Measurements from ENCODE around the gene CACNG8. TPM values are rescaled to one million over a fixed set of nuclear protein-coding genes. Genes with fewer than 3 reads are reported as not detected.
"Not testable (repeated sequence)": the region's sequence is repeated elsewhere in the genome, so short reads cannot be mapped to it uniquely, and the experiment has no call there.

CACNG8 gene
- polyA plus RNA-seq, 12 donors, result 0.29 to 1.4 (median 0.72) TPM; not detected in 2

- no peak for DNase-seq
Measured at GRCh38 chr19:54035215-54036178, 72.8 kb downstream of the CACNG8 start.

GRCh38 chr19:54036542-54036941 lies 73.8 kb downstream of the CACNG8 start:
- DNase-seq, result not testable (repeated sequence)

Other genes starting within 250 kb of the CACNG8 start
- under 1 TPM in 10 of 12 donors, not detected in 2; 0.20 to 0.62 (median 0.32) TPM for gene NLRP12, start 138.6 kb upstream of the CACNG8 start, polyA plus RNA-seq (ENCODE audit: insufficient read length in 12 of 12)
- gene MYADM, start 95.1 kb upstream of the CACNG8 start, polyA plus RNA-seq (ENCODE audit: insufficient read length in 12 of 12), result 1,000 to 10,000 TPM in 1 of 12 donors, 100 to 1,000 TPM in 11; 129 to 1,426 (median 184) TPM
- 1 to 10 TPM in 2 of 12 donors, under 1 TPM in 6, not detected in 4; 0.09 to 4.5 (median 0.21) TPM for gene PRKCG, start 80.7 kb upstream of the CACNG8 start, polyA plus RNA-seq (ENCODE audit: insufficient read length in 12 of 12)
- under 1 TPM in 10 of 12 donors, not detected in 2; 0.14 to 0.34 (median 0.29) TPM for gene CACNG7, start 53.7 kb upstream of the CACNG8 start, polyA plus RNA-seq (ENCODE audit: insufficient read length in 12 of 12)
- gene CACNG6, start 28.7 kb downstream of the CACNG8 start, polyA plus RNA-seq (ENCODE audit: insufficient read length in 12 of 12), result 10 to 100 TPM in 11 of 12 donors, not detected in 1; 11.9 to 53.5 (median 26.8) TPM
- under 1 TPM in 3 of 12 donors, not detected in 9; 0.34 to 0.77 (median 0.37) TPM for gene VSTM1, start 101.0 kb downstream of the CACNG8 start, polyA plus RNA-seq (ENCODE audit: insufficient read length in 12 of 12)
- gene TARM1, start 118.4 kb downstream of the CACNG8 start, polyA plus RNA-seq (ENCODE audit: insufficient read length in 12 of 12), result under 1 TPM in 2 of 12 donors, not detected in 10; 0.19 to 0.23 TPM
- gene OSCAR, start 137.9 kb downstream of the CACNG8 start, polyA plus RNA-seq (ENCODE audit: insufficient read length in 12 of 12), result 1 to 10 TPM in 1 of 12 donors, under 1 TPM in 8, not detected in 3; 0.09 to 1.5 (median 0.32) TPM
- 100 to 1,000 TPM in 4 of 12 donors, 10 to 100 TPM in 7, not detected in 1; 80.2 to 127 (median 95.8) TPM for gene NDUFA3, start 139.9 kb downstream of the CACNG8 start, polyA plus RNA-seq (ENCODE audit: insufficient read length in 12 of 12)
- 10 to 100 TPM in 11 of 12 donors, not detected in 1; 10.6 to 16.6 (median 12.5) TPM for gene TFPT, start 152.7 kb downstream of the CACNG8 start, polyA plus RNA-seq (ENCODE audit: insufficient read length in 12 of 12)
- 10 to 100 TPM in 11 of 12 donors, not detected in 1; 40.3 to 64.0 (median 43.6) TPM for gene PRPF31, start 152.8 kb downstream of the CACNG8 start, polyA plus RNA-seq (ENCODE audit: insufficient read length in 12 of 12)
- gene CNOT3, start 174.8 kb downstream of the CACNG8 start, polyA plus RNA-seq (ENCODE audit: insufficient read length in 12 of 12), result 100 to 1,000 TPM in 1 of 12 donors, 10 to 100 TPM in 11; 29.8 to 595 (median 38.1) TPM
- gene LENG1, start 196.8 kb downstream of the CACNG8 start, polyA plus RNA-seq (ENCODE audit: insufficient read length in 12 of 12), result 10 to 100 TPM in 2 of 12 donors, 1 to 10 TPM in 9, not detected in 1; 6.1 to 11.9 (median 7.3) TPM
- 10 to 100 TPM in 1 of 12 donors, 1 to 10 TPM in 10, not detected in 1; 1.6 to 35.1 (median 3.5) TPM for gene TMC4, start 210.2 kb downstream of the CACNG8 start, polyA plus RNA-seq (ENCODE audit: insufficient read length in 12 of 12)
- 10 to 100 TPM in 11 of 12 donors, not detected in 1; 17.0 to 85.5 (median 27.2) TPM for gene MBOAT7, start 226.6 kb downstream of the CACNG8 start, polyA plus RNA-seq (ENCODE audit: insufficient read length in 12 of 12)
- gene TSEN34, start 228.4 kb downstream of the CACNG8 start, polyA plus RNA-seq (ENCODE audit: insufficient read length in 12 of 12), result 10 to 100 TPM in 11 of 12 donors, not detected in 1; 21.8 to 51.7 (median 29.9) TPM
- gene RPS9, start 237.9 kb downstream of the CACNG8 start, polyA plus RNA-seq (ENCODE audit: insufficient read length in 12 of 12), result 1,000 to 10,000 TPM; 1,267 to 2,301 (median 1,915) TPM